Fibroblast of villous mesenchyme (primary cell): ENCODE data around the gene METTL6. TPM values are rescaled to one million over a fixed set of nuclear protein-coding genes. Genes with fewer than 3 reads are reported as not detected.

Experiments used
- DNase-seq: peaks from one replicate; pipeline ENCODE4 v3.0.0-alpha.2; 2010; ENCODE audit warnings: low read depth
- H3K4me3 ChIP-seq: 2 replicates; pipeline ENCODE4 v1.5.1; 2011; ENCODE audit warnings: low read depth, mild to moderate bottlenecking, low read length
- total RNA-seq: library from RNA; depleted of rRNA; stranded (reverse); fragments of >200 nt; gene quantifications from 2 replicates; pipeline ENCODE4 v1.2.3, GENCODE V29; 2012
- TF ChIP-seq, protein P1 (sequence below): IDR thresholded peaks from 2 replicates; pipeline ENCODE4 v1.5.1; 2012; ENCODE audit warnings: low read depth, mild to moderate bottlenecking, low read length; ENCODE audit not compliant: insufficient read depth

Gene METTL6
- total RNA-seq, 1 donor, result 46.2 TPM

DNA sequence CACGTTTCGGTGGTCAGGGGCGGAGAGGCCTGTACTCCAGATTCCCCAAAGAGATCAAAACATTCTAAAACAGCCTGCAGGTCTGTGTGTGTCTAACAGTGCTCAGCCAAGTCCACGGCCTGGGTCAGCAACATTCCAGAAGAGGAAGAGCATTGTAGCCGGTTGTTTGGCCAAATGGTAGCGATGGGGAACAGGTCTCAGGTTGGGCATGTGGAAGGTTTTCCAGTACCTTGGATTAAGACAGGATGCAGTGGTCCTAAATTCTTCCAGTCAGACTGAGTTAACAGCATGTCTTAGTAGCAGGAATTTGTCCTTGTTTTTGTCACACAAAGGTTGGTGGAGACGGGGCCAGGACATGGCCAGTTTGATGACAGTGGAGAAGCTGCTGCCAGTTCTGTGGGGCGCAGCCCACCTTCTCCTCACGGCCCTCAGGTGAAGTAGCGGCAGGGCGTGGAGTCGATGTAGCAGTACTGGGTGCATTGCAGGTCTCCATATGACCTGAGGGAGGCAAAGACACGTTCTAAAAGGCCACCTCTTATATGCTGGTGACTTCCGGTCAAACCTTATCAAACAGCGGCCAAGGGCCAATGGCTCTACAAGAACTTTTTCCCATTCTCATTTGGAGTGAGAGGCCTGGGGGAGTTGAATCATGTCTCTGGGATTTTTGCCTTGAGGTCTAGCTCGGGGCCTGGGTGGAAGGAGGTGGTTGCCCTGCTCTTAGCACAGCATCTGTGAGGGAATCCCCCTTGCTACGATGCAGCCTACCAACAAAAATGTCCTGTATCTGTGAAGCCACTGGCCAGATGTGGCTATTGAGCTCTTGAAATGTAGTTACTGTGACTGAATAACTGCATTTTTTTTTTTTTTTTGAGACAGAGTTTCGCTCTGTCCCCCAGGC, 24.1 kb upstream of the METTL6 start:
- no peak for DNase-seq
- H3K4me3 ChIP-seq, result no peak overlapping the region
- TF ChIP-seq, protein P1, sequence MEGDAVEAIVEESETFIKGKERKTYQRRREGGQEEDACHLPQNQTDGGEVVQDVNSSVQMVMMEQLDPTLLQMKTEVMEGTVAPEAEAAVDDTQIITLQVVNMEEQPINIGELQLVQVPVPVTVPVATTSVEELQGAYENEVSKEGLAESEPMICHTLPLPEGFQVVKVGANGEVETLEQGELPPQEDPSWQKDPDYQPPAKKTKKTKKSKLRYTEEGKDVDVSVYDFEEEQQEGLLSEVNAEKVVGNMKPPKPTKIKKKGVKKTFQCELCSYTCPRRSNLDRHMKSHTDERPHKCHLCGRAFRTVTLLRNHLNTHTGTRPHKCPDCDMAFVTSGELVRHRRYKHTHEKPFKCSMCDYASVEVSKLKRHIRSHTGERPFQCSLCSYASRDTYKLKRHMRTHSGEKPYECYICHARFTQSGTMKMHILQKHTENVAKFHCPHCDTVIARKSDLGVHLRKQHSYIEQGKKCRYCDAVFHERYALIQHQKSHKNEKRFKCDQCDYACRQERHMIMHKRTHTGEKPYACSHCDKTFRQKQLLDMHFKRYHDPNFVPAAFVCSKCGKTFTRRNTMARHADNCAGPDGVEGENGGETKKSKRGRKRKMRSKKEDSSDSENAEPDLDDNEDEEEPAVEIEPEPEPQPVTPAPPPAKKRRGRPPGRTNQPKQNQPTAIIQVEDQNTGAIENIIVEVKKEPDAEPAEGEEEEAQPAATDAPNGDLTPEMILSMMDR, result no peak

DNA sequence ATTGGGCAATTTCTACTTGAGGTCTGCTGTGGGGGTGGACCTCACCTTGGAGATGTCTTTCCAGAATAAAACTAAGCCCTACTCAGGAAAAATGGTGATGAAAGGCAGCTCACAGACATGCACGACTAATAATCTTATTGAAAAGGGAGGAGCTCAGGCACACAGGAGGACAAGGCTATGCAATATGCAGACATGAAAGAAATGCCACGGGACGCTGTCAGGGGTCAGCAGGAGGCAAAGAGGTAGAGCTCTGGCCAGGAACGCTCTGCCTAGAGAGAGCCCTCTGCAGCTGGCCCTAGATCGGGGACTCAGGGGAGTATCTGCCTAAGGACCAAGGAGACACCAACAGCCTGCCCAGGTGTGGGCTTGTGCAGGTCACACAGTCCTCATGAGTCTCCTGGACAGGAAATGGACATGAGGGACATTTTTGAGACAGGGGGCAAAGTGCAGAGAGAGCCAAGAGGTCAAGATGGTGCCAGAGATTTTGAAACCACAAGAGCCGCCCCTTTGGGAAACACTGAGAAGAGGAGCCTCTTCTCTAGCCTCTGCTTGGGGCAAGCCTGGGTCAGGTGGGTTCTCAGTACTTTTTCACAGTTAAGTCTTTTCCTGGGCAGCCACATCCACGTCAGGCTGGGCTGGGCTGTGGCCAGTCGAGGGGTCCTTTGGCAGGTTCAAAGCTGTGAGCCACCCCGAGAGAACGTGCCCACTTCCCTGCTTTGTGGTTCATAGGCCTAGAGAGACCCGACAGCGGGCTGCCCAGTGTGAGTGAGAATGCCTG, 23.3 kb upstream of the METTL6 start:
- TF ChIP-seq, protein P1, result no peak
- DNase-seq, result no peak
- no peak overlapping the region for H3K4me3 ChIP-seq

DNA sequence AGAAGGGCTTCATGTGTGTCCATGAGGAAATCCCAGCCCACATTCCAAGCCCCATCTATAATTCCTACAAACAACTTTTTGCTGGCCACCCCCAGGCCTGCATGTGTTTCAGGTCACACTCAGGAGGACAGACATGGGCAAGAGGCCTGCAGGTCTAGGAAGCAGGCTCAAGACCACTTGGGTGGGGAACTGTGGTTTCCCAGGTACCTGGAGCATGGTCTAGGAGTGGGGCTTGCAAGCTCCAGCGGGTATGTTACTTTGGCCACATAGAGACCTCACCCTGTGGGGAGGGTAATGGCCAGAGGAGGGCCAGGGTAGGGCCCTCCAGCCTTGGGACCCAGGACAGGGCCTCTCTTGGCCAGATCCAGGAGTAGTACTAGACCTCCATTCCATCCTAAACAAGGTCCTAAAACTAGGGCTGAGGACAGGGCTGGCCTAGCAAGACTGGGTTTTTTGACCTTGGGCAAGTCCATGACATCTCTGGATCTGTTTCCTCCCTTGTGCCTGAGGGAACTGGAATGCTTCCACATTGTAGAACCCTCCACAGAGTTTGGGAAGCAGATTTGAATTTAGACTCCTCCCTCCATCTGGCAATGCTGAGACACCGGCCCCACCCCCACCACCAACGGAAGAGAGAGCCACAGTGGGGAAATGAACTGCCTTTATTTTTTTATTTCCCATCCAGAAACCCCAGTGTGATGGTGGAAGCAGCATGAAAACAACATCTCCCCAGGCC, 22.3 kb upstream of the METTL6 start:
- TF ChIP-seq, protein P1, result no peak
- DNase-seq, result no peak
- H3K4me3 ChIP-seq, result no peak overlapping the region

DNA sequence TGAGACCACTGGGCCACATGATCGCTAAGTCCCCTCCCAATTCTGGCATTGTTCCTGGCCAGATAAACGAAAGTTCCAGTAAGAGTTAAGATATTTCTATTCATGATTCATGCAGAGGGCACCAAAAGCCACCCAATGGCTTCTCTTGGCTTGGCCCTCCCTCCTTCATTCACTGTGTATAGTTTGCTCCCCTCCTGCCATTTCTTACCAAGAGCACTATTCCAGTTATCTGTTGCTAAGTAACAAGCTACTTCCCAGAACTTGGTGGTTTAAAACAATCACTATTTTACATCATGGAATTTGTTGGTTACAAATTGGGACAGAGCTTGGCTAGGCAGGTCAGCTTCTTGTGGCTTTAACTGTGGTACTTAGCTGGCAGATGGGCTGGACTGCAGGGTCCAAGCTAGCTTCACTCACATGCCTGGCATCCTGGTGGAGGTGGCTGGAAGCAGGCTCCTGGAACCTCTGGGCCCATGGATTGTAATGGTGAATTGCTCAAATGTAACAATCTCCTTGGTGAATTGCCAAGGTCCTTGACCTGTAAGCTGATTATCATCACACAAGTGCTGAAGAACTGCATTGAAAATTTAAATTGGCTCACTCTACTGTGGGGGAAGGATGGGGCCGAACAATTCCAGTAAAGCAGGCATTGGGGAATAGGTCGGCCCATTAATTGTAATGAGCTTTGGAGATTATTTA, 16.6 kb upstream of the METTL6 start:
- DNase-seq, result no peak
- H3K4me3 ChIP-seq, result no peak overlapping the region
- TF ChIP-seq, protein P1, result no peak

DNA sequence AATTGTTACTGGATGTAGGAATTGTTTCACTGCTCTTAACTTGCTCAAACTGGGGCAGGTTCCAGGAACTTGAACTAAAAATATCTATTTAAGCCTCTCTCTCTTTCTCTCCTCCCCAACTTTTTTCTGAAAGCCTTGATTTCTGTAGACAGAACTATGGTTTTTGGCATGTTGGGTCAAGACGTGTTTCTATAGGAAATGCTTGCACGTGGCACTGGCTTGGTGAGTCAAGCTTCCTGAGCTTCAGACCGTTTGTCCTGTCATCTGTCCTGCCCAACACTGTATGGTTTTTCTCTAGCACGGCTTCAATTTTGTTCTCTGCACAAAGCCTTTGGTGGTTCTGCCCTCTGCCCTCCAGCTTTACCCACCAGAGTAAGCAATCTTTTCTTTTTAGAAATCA, 13.5 kb upstream of the METTL6 start:
- no peak overlapping the region for H3K4me3 ChIP-seq
- TF ChIP-seq, protein P1, result no peak
- no peak for DNase-seq

DNA sequence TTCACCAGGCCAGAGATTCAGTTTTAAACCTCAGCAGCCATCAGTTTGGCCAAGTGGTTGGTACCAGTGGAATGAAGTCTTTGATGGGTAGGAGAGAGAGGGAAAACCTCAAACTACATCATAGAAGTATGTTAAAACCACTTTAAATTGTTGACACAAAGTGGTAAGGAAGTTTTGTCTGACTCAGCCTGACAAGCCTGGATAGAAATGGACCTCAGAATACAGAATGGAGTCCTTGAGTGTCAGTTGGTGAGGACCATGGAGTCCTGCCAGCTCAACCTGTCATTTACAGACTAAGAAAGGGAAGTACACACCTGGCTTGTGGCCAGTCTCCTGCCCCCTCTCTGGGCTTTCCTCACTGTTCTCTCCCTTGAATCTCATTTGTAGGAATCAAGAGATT, 12.1 kb upstream of the METTL6 start:
- no peak for DNase-seq
- no peak overlapping the region for H3K4me3 ChIP-seq
- TF ChIP-seq, protein P1, result no peak
